Body of pancreas (tissue), 4 donors: ENCODE results near the gene SP1.
"Not testable (repeated sequence)": the region's sequence is repeated elsewhere in the genome, so short reads cannot be mapped to it uniquely, and the experiment has no call there.

Source experiments
- CTCF ChIP-seq, 7 experiments: fragments of 450-650 bp in 4 of 7; fragments of 200-600 bp in 3 of 7; sonication (generic) in 3 of 7; IDR thresholded peaks; one replicate each; pipeline ENCODE4 v1.5.1; 2016 to 2019; ENCODE audit warnings: antibody characterized with exemption in 7 of 7
- POLR2A ChIP-seq, 3 donors: fragments of 450-650 bp; IDR thresholded peaks; one replicate each; pipeline ENCODE4 v1.6.1; 2016; ENCODE audit warnings: antibody characterized with exemption in 3 of 3, mild to moderate bottlenecking in 2 of 3

DNA sequence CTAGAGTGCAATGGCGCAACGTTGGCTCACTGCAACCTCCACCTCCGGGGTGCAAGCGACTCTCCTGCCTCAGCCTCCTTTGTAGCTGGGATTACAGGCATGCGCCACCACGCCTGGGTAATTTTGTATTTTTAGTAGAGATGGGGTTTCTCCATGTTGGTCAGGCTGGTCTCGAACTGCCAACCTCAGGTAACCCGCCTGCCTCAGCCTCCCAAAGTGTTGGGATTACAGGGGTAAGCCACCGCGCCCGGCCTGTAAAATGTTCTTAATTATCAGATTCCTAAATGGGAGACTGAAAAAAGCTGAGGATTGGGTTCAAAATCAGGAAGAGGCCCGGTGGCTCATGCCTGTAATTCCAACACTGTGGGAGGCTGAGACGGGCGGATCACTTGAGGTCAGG is 5.7 kb upstream of the SP1 start:
- TF ChIP-seq CTCF, POLR2A (IDR thresholded peaks at IDR 0.05): not testable (repeated sequence)
